Measurements from ENCODE around the gene SFXN3. TPM values are rescaled to one million over a fixed set of nuclear protein-coding genes. Genes with fewer than 3 reads are reported as not detected.
A peak's percentile ranks its signal among the peaks of the same experiment; 100 is the strongest.

Gene SFXN3
- total and polyA plus RNA-seq, 2 of the 13 experiments (the other 11 are each of a cell fraction or from before 2014, with no cell fraction given): 16.8 to 71.5 TPM

- TF ChIP-seq HMGXB4 (CRISPR knock-in tag; IDR thresholded peaks at IDR 0.05; ENCODE audit: borderline replicate concordance in 1 of 2, low read depth in 1 of 2): peak; percentile 49 to 53; a peak in 3 of 4 replicates
- peak; percentile 56 for TF ChIP-seq TBX2 (CRISPR knock-in tag; IDR thresholded peaks at IDR 0.05; ENCODE audit: borderline replicate concordance)
- peak; percentile 96 for TF ChIP-seq ZNF501 (CRISPR knock-in tag; IDR thresholded peaks at IDR 0.05)
- TF ChIP-seq, protein P1, sequence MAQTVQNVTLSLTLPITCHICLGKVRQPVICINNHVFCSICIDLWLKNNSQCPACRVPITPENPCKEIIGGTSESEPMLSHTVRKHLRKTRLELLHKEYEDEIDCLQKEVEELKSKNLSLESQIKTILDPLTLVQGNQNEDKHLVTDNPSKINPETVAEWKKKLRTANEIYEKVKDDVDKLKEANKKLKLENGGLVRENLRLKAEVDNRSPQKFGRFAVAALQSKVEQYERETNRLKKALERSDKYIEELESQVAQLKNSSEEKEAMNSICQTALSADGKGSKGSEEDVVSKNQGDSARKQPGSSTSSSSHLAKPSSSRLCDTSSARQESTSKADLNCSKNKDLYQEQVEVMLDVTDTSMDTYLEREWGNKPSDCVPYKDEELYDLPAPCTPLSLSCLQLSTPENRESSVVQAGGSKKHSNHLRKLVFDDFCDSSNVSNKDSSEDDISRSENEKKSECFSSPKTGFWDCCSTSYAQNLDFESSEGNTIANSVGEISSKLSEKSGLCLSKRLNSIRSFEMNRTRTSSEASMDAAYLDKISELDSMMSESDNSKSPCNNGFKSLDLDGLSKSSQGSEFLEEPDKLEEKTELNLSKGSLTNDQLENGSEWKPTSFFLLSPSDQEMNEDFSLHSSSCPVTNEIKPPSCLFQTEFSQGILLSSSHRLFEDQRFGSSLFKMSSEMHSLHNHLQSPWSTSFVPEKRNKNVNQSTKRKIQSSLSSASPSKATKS (CRISPR knock-in tag; IDR thresholded peaks at IDR 0.05): no peak
- TF ChIP-seq CREB1 (IDR thresholded peaks at IDR 0.05): 0 out of 2 replicates have a peak, but pooled peaks have one; percentile 9
- TF ChIP-seq CREB1 (CRISPR knock-in tag; IDR thresholded peaks at IDR 0.05): no peak
- TF ChIP-seq HOXA7 (CRISPR knock-in tag; IDR thresholded peaks at IDR 0.05): 0 out of 2 replicates have a peak, but pooled peaks have one; percentile 40
- TF ChIP-seq ZNF737 (CRISPR knock-in tag; IDR thresholded peaks at IDR 0.05; ENCODE audit: borderline replicate concordance): no peak; the same call in 1 of the 2 replicates
- peak; percentile 49; the same call in 1 of the 2 replicates for TF ChIP-seq DR1 (CRISPR knock-in tag; IDR thresholded peaks at IDR 0.05)
- TF ChIP-seq ZNF724P (CRISPR knock-in tag; IDR thresholded peaks at IDR 0.05; ENCODE audit: borderline replicate concordance): no peak
- TF ChIP-seq ZNF225 (CRISPR knock-in tag; IDR thresholded peaks at IDR 0.05): peak; percentile 80
- no peak for TF ChIP-seq ZNF282 (IDR thresholded peaks at IDR 0.05; ENCODE audit: partially characterized antibody)
- TF ChIP-seq, protein P2, sequence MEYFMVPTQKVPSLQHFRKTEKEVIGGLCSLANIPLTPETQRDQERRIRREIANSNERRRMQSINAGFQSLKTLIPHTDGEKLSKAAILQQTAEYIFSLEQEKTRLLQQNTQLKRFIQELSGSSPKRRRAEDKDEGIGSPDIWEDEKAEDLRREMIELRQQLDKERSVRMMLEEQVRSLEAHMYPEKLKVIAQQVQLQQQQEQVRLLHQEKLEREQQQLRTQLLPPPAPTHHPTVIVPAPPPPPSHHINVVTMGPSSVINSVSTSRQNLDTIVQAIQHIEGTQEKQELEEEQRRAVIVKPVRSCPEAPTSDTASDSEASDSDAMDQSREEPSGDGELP (IDR thresholded peaks at IDR 0.05; ENCODE audit: borderline replicate concordance, low read depth): no peak
- no peak for TF ChIP-seq ZNF101 (CRISPR knock-in tag; IDR thresholded peaks at IDR 0.05; ENCODE audit: borderline replicate concordance, low read depth)
- TF ChIP-seq ZNF879 (CRISPR knock-in tag; IDR thresholded peaks at IDR 0.05): 0 out of 2 replicates have a peak, but pooled peaks have one; percentile 7
- peak; percentile 84 for TF ChIP-seq IKZF4 (CRISPR knock-in tag; IDR thresholded peaks at IDR 0.05; ENCODE audit: borderline replicate concordance, low read depth, not compliant biosample characterization)
- no peak; the same call in 1 of the 2 replicates for TF ChIP-seq ZNF703 (CRISPR knock-in tag; IDR thresholded peaks at IDR 0.05; ENCODE audit: borderline replicate concordance)
- no peak for TF ChIP-seq SRSF9 (IDR thresholded peaks at IDR 0.05; ENCODE audit: borderline replicate concordance, insufficient read depth, low read depth, low read length, poor library complexity, severe bottlenecking)
- TF ChIP-seq GFI1 (CRISPR knock-in tag; IDR thresholded peaks at IDR 0.05; ENCODE audit: borderline replicate concordance): no peak
- peak; percentile 65; the same call in 1 of the 2 replicates for TF ChIP-seq CBFB (CRISPR knock-in tag; IDR thresholded peaks at IDR 0.05)
- peak; percentile 80 for TF ChIP-seq ZNF704 (CRISPR knock-in tag; IDR thresholded peaks at IDR 0.05; ENCODE audit: borderline replicate concordance)
- TF ChIP-seq POLR2G (IDR thresholded peaks at IDR 0.05; ENCODE audit: low read depth, low read length): peak; percentile 89
- TF ChIP-seq ZSCAN29 (CRISPR knock-in tag; conservative IDR thresholded peaks at IDR 0.05): no peak
These were observed 43.9 kb upstream of the SFXN3 start, which contains the start of the genes MRPL43 and TWNK (continued) for GRCh38 chr10:100986952-100987684.
